ENCODE measurements around the gene STING1.

DNA sequence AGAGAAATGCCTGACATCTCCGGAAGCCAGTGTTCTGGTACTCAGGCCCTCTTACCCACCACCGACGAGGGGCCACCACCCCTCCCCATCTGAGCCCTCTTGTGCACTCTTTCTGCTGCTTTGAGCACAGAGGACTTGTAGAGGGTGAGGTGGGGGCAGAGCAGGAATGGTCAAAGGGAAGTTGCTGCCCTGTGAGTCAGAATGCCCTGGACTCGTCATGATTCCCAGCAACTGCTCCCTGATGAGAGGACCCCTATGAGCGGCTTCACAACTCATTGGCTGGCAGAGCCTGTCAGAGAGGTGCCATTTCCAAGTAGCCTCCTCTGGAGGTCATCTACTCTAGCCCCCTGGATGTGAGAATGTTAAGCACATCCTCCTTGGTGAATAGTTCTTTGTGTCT, 20.9 kb downstream of the STING1 start:
- TF ChIP-seq, protein P1, sequence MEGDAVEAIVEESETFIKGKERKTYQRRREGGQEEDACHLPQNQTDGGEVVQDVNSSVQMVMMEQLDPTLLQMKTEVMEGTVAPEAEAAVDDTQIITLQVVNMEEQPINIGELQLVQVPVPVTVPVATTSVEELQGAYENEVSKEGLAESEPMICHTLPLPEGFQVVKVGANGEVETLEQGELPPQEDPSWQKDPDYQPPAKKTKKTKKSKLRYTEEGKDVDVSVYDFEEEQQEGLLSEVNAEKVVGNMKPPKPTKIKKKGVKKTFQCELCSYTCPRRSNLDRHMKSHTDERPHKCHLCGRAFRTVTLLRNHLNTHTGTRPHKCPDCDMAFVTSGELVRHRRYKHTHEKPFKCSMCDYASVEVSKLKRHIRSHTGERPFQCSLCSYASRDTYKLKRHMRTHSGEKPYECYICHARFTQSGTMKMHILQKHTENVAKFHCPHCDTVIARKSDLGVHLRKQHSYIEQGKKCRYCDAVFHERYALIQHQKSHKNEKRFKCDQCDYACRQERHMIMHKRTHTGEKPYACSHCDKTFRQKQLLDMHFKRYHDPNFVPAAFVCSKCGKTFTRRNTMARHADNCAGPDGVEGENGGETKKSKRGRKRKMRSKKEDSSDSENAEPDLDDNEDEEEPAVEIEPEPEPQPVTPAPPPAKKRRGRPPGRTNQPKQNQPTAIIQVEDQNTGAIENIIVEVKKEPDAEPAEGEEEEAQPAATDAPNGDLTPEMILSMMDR (IDR thresholded peaks at IDR 0.05; ENCODE audit: low read length), result no peak
- TF ChIP-seq EZH2 (IDR thresholded peaks at IDR 0.05; ENCODE audit: borderline replicate concordance, low read length), result no peak
